ENCODE data around the gene ABHD14A. TPM values are rescaled to one million over a fixed set of nuclear protein-coding genes. Genes with fewer than 3 reads are reported as not detected.

ABHD14A gene
- total RNA-seq, 1 experiment from 2014 or later = 3.7 TPM

DNA sequence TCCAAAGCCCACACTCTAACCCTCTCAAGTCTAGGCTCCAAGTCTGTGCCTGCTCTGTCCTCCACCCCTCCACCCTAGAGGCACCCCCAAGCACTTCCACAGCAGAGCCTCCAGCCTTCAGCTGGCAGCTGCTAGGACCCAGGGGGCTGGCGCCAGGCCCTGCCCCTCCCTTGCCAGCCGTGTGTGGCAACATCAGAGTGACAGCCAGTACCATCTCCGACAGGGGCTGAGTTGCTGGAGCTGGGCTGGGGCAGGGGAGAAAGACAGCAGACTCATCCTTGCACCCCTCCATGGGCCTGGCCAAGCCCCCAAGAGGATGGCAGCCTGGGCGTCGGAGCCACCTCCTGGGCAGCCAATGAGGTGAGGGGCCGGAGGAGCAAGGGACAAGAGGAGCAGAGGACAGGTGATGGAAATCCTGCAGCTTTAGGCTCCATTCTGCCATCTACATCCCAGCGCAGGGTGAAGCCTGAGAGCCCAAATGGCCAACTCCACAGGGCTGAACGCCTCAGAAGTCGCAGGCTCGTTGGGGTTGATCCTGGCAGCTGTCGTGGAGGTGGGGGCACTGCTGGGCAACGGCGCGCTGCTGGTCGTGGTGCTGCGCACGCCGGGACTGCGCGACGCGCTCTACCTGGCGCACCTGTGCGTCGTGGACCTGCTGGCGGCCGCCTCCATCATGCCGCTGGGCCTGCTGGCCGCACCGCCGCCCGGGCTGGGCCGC is 19.5 kb upstream of the ABHD14A start, which contains the start of gene GPR62:
Gene GPR62, plus strand, starts transcription at position 207 of the 718 bp plus-strand sequence. Its CDS starts 272 bp downstream, at position 479.
- POLR2A ChIA-PET (ENCODE audit: low non-redundant PET) = no interaction called here
- peak within 1 kb of the TSS; percentile 34 for H3K4me3 ChIP-seq (ENCODE audit: low read depth, low read length, poor library complexity, severe bottlenecking)
- CTCF ChIA-PET = interaction anchor here (0.7 kb wide), 1 partner anchor 19 kb away, joined by 3 read pairs; the partner anchor contains the start of gene ABHD14B
- H3K9me3 ChIP-seq (ENCODE audit: low read depth, low read length, poor library complexity, severe bottlenecking) = no peaks in the 10 kb centered on the region
- H3K27me3 ChIP-seq (replicated peaks; ENCODE audit: insufficient read depth, low read depth, low read length, poor library complexity) = no peaks in the 10 kb centered on the region
- intact Hi-C loops (cut with micrococcal nuclease; ENCODE audit: unreplicated experiment) = no loop called here
- H3K36me3 ChIP-seq (ENCODE audit: insufficient read depth, low read length, poor library complexity, severe bottlenecking) = no peaks in the 10 kb centered on the region
- no peaks in the 10 kb centered on the region for H3K4me1 ChIP-seq (ENCODE audit: insufficient read depth, low read length, poor library complexity, severe bottlenecking)
- no peak within 1 kb of the TSS for H3K27ac ChIP-seq (ENCODE audit: low read depth, low read length, poor library complexity, severe bottlenecking)
- DNase-seq (ENCODE audit: low spot score) = no peak
- TF ChIP-seq, protein P1, sequence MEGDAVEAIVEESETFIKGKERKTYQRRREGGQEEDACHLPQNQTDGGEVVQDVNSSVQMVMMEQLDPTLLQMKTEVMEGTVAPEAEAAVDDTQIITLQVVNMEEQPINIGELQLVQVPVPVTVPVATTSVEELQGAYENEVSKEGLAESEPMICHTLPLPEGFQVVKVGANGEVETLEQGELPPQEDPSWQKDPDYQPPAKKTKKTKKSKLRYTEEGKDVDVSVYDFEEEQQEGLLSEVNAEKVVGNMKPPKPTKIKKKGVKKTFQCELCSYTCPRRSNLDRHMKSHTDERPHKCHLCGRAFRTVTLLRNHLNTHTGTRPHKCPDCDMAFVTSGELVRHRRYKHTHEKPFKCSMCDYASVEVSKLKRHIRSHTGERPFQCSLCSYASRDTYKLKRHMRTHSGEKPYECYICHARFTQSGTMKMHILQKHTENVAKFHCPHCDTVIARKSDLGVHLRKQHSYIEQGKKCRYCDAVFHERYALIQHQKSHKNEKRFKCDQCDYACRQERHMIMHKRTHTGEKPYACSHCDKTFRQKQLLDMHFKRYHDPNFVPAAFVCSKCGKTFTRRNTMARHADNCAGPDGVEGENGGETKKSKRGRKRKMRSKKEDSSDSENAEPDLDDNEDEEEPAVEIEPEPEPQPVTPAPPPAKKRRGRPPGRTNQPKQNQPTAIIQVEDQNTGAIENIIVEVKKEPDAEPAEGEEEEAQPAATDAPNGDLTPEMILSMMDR (conservative IDR thresholded peaks at IDR 0.05; ENCODE audit: low read depth, low read length) = no peak
- TF ChIP-seq EZH2 (IDR thresholded peaks at IDR 0.05; ENCODE audit: borderline replicate concordance, low read depth, low read length, poor library complexity, severe bottlenecking) = no peak
- no TSS peak for BruUV-seq (replicated peaks)

DNA sequence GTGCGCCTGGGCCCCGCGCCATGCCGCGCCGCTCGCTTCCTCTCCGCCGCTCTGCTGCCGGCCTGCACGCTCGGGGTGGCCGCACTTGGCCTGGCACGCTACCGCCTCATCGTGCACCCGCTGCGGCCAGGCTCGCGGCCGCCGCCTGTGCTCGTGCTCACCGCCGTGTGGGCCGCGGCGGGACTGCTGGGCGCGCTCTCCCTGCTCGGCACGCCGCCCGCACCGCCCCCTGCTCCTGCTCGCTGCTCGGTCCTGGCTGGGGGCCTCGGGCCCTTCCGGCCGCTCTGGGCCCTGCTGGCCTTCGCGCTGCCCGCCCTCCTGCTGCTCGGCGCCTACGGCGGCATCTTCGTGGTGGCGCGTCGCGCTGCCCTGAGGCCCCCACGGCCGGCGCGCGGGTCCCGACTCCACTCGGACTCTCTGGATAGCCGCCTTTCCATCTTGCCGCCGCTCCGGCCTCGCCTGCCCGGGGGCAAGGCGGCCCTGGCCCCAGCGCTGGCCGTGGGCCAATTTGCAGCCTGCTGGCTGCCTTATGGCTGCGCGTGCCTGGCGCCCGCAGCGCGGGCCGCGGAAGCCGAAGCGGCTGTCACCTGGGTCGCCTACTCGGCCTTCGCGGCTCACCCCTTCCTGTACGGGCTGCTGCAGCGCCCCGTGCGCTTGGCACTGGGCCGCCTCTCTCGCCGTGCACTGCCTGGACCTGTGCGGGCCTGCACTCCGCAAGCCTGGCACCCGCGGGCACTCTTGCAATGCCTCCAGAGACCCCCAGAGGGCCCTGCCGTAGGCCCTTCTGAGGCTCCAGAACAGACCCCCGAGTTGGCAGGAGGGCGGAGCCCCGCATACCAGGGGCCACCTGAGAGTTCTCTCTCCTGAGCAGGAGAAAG is 18.7 kb upstream of the ABHD14A start:
- intact Hi-C loops (cut with micrococcal nuclease; ENCODE audit: unreplicated experiment) = no loop called here
- Histone ChIP-seq H3K27ac (ENCODE audit: low read depth, low read length, poor library complexity, severe bottlenecking) (no peak overlapping the region), H3K9me3 (ENCODE audit: low read depth, low read length, poor library complexity, severe bottlenecking) (no peaks in the 10 kb centered on the region), H3K36me3 (ENCODE audit: insufficient read depth, low read length, poor library complexity, severe bottlenecking) (no peaks in the 10 kb centered on the region), H3K4me3 (ENCODE audit: low read depth, low read length, poor library complexity, severe bottlenecking) (peak overlapping the region; percentile 34), H3K27me3 (replicated peaks; ENCODE audit: insufficient read depth, low read depth, low read length, poor library complexity) (no peaks in the 10 kb centered on the region), H3K4me1 (ENCODE audit: insufficient read depth, low read length, poor library complexity, severe bottlenecking) (no peaks in the 10 kb centered on the region)
- BruUV-seq (replicated peaks) = no TSS peak
- ChIA-PET POLR2A (ENCODE audit: low non-redundant PET) (no interaction called here), CTCF (no interaction called here)
- no peak for TF ChIP-seq EZH2 (IDR thresholded peaks at IDR 0.05; ENCODE audit: borderline replicate concordance, low read depth, low read length, poor library complexity, severe bottlenecking)
- TF ChIP-seq, protein P1 (conservative IDR thresholded peaks at IDR 0.05; ENCODE audit: low read depth, low read length) = peak; percentile 51
- peak; percentile 51 for DNase-seq (ENCODE audit: low spot score)

DNA sequence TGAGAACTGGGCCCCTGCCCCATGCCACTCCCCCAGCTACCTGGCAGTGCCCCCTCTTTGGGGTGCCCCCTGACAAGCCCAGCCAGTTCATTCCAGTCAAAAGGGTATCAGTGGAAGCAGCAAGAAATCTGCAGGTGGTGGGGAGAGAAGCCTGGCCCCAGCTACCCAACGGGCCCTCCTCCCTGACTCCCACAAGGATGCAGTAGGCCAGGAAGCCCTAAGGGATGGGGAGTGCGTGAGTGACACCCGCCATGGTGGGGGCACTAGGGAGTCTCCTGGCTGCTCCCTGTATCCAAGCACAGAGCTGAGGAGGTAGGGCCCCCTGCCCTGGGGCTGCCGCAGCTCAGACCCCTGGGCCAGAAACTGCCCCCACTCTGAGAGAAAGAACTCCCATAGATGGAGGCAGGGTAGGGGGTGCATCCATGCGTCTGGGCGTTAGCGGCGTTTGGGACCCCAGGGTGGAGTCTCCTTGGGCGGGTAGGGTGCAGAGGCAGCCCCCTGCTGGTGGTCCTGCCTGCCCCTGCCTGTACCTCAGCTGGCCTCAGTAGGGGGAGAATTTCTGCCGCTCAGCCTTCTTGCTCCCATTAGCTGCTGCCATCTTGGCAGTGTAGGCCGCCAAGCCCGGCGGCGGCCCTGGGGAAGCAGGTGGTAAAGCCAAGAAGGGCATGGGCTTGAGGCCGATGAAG is 17.2 kb upstream of the ABHD14A start:
- TF ChIP-seq, protein P1 (conservative IDR thresholded peaks at IDR 0.05; ENCODE audit: low read depth, low read length) = no peak
- TF ChIP-seq EZH2 (IDR thresholded peaks at IDR 0.05; ENCODE audit: borderline replicate concordance, low read depth, low read length, poor library complexity, severe bottlenecking) = no peak
- intact Hi-C loops (cut with micrococcal nuclease; ENCODE audit: unreplicated experiment) = no loop called here
- no peak overlapping the region for H3K4me3 ChIP-seq (ENCODE audit: low read depth, low read length, poor library complexity, severe bottlenecking)
- no TSS peak for BruUV-seq (replicated peaks)
- no peaks in the 10 kb centered on the region for H3K9me3 ChIP-seq (ENCODE audit: low read depth, low read length, poor library complexity, severe bottlenecking)
- CTCF ChIA-PET = no interaction called here
- H3K27ac ChIP-seq (ENCODE audit: low read depth, low read length, poor library complexity, severe bottlenecking) = no peak overlapping the region
- no peaks in the 10 kb centered on the region for H3K27me3 ChIP-seq (replicated peaks; ENCODE audit: insufficient read depth, low read depth, low read length, poor library complexity)
- H3K36me3 ChIP-seq (ENCODE audit: insufficient read depth, low read length, poor library complexity, severe bottlenecking) = no peaks in the 10 kb centered on the region
- H3K4me1 ChIP-seq (ENCODE audit: insufficient read depth, low read length, poor library complexity, severe bottlenecking) = no peaks in the 10 kb centered on the region
- POLR2A ChIA-PET (ENCODE audit: low non-redundant PET) = interaction anchor here (0.6 kb wide), 1 partner anchor 573 kb away, joined by 5 read pairs; the partner anchor contains the start of gene MANF
- no peak for DNase-seq (ENCODE audit: low spot score)
